NCI-H2196 treated with DMSO at 0.1 percent for 48 hours (cell line): ENCODE results near the gene SKOR2.

Experiments
- DNase-seq: peaks from one replicate; lab custom pipeline; 2025; ENCODE audit not compliant: unreplicated experiment; lab: John Stamatoyannopoulos, UW

SKOR2 gene, protein sequence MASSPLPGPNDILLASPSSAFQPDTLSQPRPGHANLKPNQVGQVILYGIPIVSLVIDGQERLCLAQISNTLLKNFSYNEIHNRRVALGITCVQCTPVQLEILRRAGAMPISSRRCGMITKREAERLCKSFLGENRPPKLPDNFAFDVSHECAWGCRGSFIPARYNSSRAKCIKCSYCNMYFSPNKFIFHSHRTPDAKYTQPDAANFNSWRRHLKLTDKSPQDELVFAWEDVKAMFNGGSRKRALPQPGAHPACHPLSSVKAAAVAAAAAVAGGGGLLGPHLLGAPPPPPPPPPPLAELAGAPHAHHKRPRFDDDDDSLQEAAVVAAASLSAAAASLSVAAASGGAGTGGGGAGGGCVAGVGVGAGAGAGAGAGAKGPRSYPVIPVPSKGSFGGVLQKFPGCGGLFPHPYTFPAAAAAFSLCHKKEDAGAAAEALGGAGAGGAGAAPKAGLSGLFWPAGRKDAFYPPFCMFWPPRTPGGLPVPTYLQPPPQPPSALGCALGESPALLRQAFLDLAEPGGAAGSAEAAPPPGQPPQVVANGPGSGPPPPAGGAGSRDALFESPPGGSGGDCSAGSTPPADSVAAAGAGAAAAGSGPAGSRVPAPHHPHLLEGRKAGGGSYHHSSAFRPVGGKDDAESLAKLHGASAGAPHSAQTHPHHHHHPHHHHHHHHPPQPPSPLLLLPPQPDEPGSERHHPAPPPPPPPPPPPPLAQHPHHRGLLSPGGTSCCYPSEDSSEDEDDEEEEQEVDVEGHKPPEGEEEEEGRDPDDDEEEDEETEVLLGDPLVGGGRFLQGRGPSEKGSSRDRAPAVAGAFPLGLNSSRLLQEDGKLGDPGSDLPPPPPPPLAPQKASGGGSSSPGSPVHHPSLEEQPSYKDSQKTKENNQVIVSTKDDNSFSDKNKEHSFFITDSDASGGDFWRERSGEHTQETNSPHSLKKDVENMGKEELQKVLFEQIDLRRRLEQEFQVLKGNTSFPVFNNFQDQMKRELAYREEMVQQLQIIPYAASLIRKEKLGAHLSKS

DNA sequence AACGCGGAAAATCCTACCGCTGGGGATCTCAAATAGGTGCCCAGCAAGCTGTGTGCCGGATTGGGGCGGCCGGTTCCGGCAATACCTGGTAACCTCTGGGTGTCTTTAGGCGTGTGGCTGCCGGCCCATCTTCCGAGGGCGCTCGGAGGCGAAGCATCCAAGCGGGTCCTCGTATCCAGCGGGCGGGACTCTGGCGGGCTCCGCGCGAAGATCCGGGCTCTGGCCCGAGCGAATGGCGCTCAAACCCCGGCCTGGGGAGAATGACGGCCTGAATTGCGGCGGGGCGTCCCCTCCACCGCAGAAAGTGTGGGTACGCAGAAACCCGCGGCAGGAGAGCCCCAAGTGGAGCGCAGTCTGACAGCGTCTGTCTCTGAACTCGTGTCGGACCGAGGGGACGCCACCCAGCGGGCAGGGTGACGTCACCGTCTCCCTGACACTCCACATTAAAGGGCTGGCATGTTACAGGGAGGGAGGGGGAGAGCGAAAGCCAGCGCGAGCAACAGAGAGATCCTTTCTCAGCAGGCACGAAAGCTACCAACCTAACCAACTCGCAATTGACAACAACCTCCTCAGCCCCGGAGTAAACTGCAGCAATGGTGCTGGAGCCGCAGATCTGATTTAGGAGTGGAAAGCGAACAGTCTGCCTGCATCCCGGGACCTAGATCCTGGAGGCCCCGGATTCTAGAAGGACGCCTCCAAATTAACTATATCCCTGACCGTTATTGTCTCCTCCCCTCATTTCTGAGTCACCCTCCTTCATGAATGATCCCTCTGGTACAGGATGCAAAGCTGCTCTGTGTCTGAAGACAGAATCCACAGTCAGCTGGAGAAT lies at the start of gene SKOR2:
Gene SKOR2, minus strand, starts transcription at position 372 of the 832 bp plus-strand sequence. CDS start 2,477 bp downstream, outside the sequence.
- DNase-seq: no peak

DNA sequence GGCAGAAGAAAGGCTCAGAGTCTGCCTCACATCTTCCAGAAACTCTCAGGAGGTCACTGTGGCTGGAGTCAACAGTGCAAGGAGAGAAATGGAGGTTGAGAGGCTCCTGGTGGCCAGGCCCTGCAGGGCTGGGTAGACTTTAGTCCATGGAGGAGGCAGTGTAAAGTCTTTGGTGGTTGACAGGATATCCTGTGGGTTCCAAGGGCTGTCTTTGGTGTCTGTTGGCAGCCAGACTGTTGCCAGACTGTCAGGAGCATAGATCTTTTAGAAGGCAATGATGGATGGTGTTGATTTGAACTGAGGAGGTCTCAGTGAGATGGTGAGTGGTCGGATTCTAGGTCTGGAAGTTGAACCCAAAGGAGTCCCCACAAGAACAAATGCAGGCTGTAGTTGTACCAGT lies 45.0 kb upstream of the SKOR2 start:
- no peak for DNase-seq

DNA sequence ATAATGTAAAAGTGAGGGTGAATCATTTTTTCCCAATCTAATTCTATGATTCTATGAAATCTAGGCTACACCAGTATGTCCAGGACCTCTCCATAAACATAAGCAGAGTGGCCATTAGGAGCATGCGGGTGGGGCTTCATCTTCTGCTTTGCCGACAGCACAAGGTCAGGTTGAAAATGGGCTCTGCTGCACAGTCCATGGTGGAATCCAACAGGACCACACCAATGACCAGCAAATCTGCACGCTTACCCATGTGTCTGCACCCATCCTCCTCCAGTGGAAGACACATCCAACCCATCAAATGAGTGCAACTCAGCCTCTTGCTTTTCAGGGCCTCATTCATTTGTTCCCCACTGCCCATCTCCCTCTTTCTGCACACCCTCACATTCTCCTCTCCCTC lies 43.3 kb upstream of the SKOR2 start:
- DNase-seq: no peak

DNA sequence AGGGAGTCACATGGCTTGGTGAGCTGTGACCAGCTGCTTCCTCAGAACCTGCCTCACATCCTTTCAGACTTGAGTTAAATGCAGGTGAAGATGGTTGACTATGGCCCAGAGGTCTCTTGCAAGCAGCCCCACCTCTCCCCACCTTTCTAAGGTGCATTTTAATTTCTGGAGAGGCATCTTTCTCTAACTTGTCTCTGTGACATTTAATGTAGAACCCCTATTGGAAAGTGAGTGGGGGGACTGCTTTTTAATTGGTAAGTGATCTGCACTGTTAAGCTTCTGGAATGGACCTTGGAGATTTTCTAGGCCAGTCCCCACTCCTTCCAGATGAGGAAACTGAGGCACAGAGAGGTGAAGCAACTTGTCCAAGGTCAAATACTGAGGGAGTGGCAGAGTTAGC lies 37.3 kb upstream of the SKOR2 start:
- DNase-seq: no peak

DNA sequence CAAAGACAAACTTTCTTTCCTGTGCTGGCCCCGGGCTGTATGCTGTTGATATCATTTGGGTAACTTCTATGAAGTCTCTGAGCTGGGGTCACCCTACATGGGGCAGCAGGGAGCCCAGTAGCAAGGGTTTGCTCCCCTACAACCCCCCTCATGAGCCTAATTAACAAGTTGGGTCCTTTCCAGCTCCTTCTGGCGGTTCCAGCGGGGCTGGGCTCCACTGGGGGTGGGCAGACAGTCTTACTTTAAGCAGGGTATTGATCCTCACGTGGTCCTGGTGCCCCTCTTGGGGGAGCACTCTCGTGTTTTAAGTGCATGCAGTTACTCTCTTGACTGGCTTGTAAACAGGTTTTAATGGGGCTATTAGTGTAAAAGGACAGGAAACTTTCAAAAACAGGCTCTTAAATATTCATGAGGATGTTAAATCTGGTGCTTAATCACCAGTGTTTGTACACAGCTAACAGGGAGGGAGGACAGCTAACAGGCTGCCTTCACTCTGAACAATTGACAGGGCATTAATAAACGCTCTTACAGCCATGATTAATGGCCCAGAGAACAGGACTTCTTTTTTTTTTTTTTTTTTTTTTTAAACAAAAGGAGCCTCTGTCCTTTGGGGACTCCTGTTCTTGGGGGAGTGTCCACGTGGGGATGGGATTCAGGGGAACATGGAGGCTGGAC lies 36.6 kb upstream of the SKOR2 start:
- no peak for DNase-seq

DNA sequence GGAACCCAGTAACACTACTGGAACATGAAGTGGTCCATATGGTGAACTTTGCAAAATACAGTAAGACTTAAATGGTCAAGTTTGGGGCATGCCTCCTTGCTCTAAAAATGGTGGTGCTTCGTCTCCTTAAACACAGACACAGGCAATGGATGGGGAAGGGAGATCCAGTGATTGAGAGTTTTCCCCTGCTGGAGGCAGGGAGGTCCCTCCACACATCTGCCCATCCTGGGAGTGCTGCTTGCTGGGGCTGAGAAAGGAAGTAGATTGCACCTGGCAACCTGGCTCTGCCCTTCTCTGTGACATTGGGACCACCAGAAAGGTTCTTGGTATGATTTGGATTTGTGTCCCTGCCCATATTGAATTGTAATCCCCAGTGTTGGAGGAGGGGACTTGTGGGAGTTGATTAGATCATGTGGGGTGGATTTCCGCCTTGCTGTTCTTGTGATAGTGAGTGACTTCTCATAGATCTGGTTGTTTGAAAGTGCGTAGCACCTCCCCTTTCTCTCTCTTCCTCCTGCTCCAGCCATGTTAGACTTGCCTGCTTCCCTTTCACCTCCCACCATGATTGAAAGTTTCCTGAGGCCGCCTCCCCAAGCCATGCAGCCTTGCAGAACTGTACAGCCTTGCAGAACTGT lies 35.4 kb upstream of the SKOR2 start:
- DNase-seq: no peak

DNA sequence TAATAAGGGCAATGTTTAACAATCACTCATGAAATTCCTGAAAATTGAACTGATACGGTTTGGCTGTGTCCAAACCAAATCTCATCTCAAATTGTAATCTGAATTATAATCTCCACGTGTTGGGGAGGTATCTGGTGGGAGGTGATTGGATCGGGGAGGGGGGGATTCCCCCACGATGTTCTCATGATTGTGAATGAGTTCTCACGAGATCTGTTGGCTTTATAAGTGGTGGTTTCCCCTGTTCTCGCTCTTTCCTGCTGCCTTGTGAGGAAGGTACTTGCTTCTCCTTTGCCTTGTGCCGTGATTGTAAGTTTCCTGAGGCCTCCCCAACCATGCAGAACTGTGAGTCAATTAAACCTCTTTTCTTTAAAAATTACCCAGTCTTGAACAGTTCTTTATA lies 34.0 kb upstream of the SKOR2 start:
- DNase-seq: no peak

DNA sequence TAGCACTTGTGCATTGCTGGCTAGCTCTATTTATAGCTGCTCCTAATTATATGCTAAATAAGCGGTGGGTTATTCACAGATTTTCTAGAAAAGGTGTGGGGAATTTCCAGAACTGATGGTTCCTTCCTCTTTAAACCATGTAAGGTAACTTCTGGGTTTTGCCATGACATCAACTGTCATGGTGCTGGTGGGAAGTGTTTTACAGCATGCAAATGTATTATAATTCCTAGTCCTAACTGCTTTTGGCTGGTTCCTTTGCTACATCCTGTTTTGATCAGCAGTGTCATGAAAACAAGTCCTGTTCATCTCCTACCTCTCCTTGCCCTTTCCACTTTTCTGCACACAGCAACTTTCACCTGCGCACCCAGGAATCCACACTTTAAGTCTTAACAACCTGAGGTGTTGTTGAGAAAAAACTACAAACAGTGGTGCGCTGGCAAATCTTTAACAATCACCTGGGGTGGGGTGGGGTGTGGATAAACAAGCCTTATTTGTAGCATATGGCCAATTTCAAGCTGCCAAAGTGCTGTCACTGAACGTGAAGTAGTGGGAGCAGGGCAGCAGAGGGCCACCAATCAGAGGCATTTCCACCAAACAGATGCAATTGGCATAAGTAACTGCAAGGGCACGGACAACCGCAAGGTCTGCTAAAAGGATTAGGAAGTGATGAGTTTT lies 33.4 kb upstream of the SKOR2 start:
- DNase-seq: no peak

DNA sequence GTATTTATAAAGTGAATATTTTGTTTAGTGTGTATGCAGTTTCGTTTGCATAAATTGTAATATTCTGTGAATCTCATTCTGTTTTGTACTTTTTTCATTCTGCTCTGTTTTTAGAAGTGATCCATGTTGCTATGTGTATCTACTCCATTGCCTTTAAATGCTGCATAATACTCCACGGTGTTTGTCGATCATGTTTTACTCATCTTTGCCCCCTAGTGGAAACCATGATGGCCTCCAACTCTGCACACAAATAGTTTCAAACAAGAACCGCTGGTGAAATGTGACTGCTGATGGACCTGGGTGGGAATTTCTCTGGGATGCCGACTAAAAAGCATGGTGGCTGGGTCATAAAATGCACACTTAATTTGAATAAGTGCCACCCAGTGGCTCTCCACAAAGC lies 32.0 kb upstream of the SKOR2 start:
- DNase-seq: no peak

DNA sequence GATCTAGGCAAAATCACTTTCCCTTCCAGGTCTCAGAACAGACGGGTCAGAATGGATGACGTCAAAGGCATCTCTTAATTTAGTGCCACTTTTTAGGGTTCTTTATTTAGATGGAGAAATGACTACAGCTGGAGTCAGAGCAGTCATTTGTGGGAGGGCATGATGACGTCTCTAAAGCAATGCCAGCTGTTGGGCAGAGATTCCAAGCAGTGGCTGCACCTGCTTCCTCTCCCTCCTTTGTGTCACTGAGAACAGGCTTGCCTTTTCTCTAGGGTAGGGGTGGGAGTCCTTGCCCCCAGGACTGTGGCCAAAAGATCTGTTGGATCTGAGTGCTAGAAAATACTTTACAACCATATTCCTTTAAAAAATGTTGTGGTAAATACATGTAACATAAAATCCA lies 28.7 kb upstream of the SKOR2 start:
- DNase-seq: no peak

DNA sequence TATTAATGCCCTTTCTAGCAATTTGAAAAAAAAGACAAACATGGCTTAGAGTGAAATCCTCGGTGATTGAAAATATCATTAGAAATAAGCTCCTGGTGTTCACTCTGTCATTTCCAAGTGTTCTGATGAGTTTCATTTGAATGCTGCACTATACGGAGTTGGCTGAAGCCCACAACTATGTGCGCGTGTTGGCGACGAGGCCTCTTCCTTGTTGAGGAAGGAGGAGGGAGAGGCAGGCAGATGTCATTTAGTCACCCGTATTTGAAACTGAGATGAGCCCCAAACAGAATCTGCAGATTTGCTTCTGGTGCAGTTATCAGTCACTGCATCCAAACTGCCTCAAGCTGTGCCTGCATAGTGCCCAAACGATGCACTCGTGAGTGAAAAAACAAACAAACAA lies 23.5 kb upstream of the SKOR2 start:
- DNase-seq: no peak

DNA sequence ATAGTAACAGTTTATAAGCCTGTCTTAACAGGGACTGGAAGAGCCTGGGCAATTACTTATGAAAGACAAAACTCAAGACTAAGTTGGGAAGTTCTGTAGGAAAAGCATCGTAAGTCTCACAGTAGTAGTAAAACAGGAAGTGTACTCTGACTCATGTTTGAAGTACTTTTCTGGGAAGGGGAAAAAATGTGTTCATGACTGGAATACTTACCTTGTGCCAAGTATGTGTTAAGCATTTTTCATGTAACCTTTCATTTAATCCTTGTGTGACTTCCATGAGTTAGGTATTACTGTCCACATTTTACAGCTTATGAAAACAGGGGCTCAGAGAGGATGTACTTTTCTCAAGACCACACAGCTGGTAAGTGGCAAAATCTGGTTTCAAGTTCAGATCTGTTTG lies 13.7 kb upstream of the SKOR2 start:
- no peak for DNase-seq

DNA sequence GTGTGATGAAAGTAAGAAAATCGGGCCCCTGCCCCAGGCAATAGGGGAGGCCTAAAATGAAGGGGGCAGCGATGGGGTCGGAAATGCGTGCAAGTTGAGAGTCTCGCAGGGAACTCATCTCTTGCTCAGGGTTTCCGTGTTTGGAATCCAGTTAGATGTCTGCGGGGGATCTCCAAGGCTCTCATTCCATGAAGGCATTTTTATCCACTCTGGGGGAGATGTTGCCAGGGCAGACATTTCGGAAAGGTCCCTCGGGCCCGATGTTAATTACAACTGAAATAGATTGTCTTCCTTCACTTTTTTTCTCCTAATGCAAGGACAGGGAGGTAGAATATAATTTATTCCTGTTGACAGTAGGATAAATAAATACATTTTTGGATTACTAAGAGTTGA lies 12.8 kb upstream of the SKOR2 start:
- DNase-seq: no peak

DNA sequence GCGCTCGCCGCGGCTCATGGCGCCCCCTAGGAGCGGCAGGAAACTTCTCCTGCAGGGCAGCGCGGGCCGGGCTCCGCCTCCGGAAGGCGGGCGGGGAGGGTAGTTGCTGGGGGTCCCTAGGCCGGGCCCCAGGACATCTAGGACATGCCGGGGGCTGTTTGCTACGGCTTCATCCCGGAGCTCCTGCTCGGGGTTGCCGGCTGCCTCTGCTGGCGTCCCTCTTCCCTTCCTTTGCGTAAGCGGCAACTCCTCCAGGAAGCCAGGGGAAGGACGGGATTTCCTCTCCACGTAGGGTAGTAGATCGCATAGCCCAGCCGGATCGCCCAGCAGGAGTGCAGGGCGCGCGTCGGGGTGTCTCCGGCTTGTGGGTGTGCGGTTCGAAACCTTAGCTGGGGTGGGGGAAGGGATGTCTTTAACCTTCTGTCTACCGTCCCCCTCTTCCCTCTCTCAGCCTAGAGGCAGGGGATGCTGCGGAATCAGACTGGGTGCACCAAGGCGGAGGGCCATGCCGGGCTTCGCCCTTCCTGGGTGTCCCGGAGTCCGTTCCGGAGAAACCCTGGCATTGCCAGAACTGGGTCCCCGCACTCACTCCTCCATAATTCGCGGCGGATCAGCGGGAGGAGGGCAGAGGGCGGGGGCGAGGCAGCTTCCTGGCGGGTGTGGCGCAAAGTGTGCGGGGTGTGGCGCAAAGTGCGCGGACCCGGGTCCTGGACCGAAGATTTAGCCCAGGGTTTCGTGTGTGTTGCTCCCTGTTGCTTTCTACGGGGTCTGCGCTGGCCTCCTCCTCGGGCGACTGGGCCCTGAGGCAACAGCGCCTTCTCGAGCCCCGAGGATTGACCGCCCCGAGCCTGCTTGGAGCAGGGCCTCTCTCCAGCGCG lies 12.2 kb upstream of the SKOR2 start:
- no peak for DNase-seq

DNA sequence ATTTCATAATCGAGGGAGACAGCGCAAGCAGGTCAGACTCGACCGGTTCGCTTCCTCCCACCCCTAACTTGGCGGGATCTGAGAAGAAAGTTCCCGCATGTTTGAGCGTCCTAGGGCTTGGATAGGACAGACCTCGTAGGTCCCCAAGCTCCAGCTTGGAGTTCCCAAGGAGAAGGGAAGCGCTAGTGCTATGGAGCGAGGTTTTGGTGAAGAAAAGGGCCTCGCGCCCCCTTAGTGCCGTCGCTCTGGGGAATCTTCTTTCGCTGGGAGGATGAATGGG lies 11.6 kb upstream of the SKOR2 start:
- DNase-seq: no peak

DNA sequence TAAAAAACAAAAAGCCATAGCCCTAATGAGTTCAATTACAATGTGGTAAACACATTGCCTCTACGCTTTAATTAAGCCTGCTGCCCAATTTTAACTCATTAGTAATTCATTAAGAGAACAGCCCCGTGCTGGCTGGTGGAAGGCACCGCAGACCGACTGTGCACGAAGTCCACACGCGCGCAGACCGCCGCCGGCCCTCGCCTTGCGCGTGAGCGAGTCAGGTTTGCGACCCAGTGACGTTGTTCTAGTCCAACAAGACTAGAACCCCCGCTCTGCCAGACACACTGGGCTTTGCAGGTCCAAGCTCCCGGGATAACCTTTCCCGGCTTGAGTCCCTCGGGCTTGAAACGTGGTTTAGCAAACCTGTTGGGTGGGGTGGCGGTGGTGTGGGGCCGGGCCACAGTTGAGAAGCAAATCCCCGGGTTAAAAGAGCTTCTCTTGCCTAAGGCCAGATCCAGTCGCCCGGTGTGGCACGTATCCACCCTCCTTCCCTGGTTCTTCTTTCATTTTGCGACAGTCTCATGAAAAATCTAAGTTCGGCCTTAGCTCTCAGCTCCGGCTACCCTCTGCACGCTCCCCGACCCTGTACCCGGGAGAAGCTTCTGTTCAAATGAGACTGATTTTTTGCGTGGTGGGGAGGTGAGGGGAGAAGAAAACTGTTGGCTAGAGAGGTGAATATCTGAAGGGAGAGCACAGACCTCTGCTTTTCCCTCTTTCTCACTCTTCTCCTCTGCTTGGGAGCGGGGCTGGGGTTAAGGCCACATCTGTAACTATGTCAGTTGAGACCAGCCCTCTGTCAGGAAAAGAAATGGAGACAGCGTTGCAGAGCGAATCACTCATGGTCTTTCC lies 11.1 kb upstream of the SKOR2 start:
- DNase-seq: no peak

DNA sequence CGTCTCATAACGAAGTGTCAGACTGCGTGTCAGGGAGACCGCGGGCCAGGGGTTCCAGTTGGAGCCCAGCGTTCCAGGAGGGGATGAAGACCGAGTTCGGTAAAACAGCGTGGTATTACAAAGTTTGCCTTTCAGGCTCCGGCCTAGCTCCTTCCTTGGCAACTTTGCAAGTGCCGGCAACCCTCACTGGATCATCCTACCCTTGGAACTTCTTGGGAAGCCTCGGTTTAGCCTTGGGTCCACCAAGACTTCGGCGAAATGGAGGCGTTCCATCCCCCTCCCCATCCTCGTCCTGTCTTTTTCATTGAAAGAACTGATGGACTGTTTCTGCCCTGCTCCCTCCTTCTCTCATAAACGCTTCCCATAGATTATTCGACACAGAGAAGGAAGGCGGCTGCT lies 10.4 kb upstream of the SKOR2 start:
- DNase-seq: no peak
